ENCODE measurements around the gene KDM5A.

DNA sequence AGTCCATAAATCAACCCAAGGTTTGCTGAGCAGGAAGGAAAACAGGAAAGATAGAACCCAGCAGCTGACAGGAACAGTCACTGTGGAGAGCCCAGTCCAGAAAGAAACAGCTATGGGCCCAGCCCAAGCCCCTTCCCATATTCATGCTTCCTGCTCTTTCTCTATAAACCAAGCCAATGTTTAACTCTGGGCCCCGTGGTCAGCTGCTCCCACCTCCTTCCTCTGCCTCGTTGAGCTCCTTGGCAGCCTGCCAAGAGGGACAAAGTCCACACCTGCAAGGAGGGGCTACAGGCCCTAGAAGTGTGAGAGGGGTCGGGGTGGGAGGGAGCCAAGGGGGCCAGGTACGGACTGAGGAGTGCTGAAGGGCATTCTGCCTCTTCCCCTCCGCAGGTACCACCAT, 136.5 kb downstream of the KDM5A start:
- TF ChIP-seq JUNB (IDR thresholded peaks at IDR 0.05; ENCODE audit: unreplicated experiment) (no peak), REST (IDR thresholded peaks at IDR 0.05; ENCODE audit: unreplicated experiment) (no peak), POLR2AphosphoS5 (IDR thresholded peaks at IDR 0.05; ENCODE audit: low read depth) (no peak), CTCF (conservative IDR thresholded peaks at IDR 0.05; ENCODE audit: low read depth in 2 of 2) (no peak), EZH2phosphoT487 (IDR thresholded peaks at IDR 0.05; ENCODE audit: unreplicated experiment) (no peak), STAT1 (IDR thresholded peaks at IDR 0.05; ENCODE audit: unreplicated experiment) (no peak), EZH2 (IDR thresholded peaks at IDR 0.05; ENCODE audit: low read depth, unreplicated experiment) (no peak), CREB1 (CRISPR knock-in tag; IDR thresholded peaks at IDR 0.05; ENCODE audit: low read depth) (no peak)
- TF ChIP-seq, protein P1, sequence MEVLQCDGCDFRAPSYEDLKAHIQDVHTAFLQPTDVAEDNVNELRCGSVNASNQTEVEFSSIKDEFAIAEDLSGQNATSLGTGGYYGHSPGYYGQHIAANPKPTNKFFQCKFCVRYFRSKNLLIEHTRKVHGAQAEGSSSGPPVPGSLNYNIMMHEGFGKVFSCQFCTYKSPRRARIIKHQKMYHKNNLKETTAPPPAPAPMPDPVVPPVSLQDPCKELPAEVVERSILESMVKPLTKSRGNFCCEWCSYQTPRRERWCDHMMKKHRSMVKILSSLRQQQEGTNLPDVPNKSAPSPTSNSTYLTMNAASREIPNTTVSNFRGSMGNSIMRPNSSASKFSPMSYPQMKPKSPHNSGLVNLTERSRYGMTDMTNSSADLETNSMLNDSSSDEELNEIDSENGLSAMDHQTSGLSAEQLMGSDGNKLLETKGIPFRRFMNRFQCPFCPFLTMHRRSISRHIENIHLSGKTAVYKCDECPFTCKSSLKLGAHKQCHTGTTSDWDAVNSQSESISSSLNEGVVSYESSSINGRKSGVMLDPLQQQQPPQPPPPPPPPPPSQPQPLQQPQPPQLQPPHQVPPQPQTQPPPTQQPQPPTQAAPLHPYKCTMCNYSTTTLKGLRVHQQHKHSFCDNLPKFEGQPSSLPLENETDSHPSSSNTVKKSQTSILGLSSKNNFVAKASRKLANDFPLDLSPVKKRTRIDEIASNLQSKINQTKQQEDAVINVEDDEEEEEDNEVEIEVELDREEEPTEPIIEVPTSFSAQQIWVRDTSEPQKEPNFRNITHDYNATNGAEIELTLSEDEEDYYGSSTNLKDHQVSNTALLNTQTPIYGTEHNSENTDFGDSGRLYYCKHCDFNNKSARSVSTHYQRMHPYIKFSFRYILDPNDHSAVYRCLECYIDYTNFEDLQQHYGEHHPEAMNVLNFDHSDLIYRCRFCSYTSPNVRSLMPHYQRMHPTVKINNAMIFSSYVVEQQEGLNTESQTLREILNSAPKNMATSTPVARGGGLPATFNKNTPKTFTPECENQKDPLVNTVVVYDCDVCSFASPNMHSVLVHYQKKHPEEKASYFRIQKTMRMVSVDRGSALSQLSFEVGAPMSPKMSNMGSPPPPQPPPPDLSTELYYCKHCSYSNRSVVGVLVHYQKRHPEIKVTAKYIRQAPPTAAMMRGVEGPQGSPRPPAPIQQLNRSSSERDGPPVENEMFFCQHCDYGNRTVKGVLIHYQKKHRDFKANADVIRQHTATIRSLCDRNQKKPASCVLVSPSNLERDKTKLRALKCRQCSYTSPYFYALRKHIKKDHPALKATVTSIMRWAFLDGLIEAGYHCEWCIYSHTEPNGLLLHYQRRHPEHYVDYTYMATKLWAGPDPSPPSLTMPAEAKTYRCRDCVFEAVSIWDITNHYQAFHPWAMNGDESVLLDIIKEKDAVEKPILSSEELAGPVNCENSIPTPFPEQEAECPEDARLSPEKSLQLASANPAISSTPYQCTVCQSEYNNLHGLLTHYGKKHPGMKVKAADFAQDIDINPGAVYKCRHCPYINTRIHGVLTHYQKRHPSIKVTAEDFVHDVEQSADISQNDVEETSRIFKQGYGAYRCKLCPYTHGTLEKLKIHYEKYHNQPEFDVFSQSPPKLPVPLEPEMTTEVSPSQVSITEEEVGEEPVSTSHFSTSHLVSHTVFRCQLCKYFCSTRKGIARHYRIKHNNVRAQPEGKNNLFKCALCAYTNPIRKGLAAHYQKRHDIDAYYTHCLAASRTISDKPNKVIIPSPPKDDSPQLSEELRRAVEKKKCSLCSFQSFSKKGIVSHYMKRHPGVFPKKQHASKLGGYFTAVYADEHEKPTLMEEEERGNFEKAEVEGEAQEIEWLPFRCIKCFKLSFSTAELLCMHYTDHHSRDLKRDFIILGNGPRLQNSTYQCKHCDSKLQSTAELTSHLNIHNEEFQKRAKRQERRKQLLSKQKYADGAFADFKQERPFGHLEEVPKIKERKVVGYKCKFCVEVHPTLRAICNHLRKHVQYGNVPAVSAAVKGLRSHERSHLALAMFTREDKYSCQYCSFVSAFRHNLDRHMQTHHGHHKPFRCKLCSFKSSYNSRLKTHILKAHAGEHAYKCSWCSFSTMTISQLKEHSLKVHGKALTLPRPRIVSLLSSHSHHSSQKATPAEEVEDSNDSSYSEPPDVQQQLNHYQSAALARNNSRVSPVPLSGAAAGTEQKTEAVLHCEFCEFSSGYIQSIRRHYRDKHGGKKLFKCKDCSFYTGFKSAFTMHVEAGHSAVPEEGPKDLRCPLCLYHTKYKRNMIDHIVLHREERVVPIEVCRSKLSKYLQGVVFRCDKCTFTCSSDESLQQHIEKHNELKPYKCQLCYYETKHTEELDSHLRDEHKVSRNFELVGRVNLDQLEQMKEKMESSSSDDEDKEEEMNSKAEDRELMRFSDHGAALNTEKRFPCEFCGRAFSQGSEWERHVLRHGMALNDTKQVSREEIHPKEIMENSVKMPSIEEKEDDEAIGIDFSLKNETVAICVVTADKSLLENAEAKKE (CRISPR knock-in tag; IDR thresholded peaks at IDR 0.05), result no peak
- TF ChIP-seq, protein P2, sequence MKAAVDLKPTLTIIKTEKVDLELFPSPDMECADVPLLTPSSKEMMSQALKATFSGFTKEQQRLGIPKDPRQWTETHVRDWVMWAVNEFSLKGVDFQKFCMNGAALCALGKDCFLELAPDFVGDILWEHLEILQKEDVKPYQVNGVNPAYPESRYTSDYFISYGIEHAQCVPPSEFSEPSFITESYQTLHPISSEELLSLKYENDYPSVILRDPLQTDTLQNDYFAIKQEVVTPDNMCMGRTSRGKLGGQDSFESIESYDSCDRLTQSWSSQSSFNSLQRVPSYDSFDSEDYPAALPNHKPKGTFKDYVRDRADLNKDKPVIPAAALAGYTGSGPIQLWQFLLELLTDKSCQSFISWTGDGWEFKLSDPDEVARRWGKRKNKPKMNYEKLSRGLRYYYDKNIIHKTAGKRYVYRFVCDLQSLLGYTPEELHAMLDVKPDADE (IDR thresholded peaks at IDR 0.05), result no peak
